Measurements from ENCODE around the gene RAB11FIP3.

Gene RAB11FIP3

DNA sequence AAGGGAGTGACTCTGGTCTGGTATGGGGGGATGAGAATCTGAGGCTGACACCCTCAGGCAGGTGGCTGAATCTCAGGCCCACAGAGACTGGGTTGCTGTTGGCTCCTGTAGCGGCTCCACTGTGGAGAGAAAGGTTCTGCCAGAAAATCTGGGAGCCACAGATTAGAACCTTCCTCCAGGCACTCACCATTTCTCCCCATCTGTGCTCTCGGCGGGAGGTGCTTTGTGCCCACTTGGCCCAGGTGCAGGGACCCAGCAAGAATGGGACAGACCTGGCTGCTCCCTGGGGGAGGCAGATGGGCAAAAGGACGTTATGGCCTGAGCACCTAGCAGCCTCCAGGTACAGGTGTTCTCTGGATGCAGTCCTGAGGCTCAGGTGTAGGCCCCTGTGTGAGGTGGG is 20.1 kb downstream of the RAB11FIP3 start:
- no peak overlapping the region for H3K4me3 ChIP-seq (ENCODE audit: low read depth, low read length)
- DNase-seq (ENCODE audit: low read depth) = no peak
- TF ChIP-seq, protein P1, sequence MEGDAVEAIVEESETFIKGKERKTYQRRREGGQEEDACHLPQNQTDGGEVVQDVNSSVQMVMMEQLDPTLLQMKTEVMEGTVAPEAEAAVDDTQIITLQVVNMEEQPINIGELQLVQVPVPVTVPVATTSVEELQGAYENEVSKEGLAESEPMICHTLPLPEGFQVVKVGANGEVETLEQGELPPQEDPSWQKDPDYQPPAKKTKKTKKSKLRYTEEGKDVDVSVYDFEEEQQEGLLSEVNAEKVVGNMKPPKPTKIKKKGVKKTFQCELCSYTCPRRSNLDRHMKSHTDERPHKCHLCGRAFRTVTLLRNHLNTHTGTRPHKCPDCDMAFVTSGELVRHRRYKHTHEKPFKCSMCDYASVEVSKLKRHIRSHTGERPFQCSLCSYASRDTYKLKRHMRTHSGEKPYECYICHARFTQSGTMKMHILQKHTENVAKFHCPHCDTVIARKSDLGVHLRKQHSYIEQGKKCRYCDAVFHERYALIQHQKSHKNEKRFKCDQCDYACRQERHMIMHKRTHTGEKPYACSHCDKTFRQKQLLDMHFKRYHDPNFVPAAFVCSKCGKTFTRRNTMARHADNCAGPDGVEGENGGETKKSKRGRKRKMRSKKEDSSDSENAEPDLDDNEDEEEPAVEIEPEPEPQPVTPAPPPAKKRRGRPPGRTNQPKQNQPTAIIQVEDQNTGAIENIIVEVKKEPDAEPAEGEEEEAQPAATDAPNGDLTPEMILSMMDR (IDR thresholded peaks at IDR 0.05; ENCODE audit: control insufficient read depth, extremely low read depth, insufficient read depth) = no peak

DNA sequence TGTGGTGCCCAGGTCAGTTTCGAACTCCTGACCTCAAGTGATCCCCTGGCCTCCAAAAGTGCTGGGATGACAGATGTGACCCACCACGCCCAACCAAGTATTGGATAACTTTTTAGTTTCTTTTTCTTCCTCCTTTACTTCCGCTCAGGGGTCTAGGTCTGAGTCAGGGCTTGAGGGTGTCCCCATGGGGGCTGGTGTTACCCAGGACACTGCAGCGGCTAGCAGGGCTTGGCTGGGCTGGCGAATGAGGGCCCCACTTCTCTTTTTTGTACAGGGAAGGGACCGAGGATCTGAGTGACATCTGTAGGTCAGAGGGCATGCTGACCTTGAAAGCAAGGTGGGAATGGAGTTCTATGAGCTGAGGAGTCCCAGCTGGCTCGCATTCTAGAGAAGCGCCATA is 24.9 kb downstream of the RAB11FIP3 start:
- DNase-seq (ENCODE audit: low read depth) = no peak

DNA sequence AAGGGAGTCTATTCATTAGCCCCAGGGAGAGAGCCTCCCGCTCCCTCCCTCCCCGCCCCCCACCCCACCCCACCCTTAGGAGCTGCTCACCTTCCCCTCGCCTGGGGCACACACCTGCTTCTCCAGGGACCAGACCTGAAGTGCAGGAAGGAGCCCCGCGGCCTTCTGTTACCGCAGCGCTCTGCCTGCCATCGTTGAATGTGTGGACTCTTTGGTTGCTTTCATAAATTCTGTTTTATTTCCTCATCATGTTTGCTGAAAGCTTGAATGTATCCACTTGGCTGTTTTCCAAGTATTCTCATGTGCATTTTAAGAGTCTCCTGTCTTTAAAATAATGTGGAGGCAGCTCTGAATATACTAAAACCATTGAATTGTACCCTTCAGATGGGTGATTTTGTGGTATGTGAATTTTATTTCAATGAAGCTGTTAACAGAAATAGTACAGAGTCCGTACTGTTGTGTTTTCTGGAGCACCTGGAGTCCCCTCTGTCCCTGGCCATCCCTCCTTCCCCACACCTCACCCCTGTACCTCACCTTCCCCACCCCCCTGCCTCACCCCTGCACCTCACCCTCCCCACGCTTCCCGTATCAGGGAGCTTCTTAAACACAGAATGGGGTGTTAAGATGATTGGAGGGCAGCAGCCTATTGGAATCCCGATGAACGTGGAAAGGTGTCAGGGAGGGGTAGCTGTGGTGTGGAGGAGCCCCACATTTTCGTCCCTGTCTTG is 25.5 kb downstream of the RAB11FIP3 start:
- no peak overlapping the region for H3K4me3 ChIP-seq (ENCODE audit: low read depth, low read length)
- TF ChIP-seq, protein P1 (IDR thresholded peaks at IDR 0.05; ENCODE audit: control insufficient read depth, extremely low read depth, insufficient read depth) = no peak
- no peak for DNase-seq (ENCODE audit: low read depth)

More for the DNA sequence above, 24.9 kb downstream of the RAB11FIP3 start:
- no peak overlapping the region for H3K4me3 ChIP-seq (ENCODE audit: low read depth, low read length)
- TF ChIP-seq, protein P1 (IDR thresholded peaks at IDR 0.05; ENCODE audit: control insufficient read depth, extremely low read depth, insufficient read depth) = no peak

DNA sequence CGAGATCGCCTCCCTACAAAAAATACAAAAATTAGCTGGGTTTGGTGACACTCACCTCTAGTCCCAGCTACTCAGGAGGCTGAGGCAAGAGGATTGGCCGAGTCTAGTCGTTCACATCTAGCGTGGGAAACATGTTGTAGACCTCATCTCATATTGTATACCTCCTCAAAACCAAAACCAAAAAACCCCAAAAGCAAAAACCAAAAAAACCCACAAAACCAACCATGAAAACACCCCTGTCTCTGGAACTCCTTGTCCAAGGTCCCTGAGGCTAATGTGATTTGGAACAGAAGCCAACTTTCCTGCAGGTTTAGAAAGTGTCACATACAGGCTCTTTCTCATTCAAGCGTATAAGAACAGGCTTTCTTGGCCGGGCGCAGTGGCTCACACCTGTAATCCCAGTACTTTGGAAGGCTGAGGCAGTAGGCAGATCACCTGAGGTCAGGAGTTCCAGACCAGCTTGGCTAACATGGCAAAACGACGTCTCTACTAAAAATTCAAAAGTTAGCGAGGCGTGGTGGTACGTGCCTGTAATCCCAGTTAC is 29.0 kb downstream of the RAB11FIP3 start:
- H3K4me3 ChIP-seq (ENCODE audit: low read depth, low read length) = no peak overlapping the region
- no peak for DNase-seq (ENCODE audit: low read depth)
- TF ChIP-seq, protein P1 (IDR thresholded peaks at IDR 0.05; ENCODE audit: control insufficient read depth, extremely low read depth, insufficient read depth) = no peak

DNA sequence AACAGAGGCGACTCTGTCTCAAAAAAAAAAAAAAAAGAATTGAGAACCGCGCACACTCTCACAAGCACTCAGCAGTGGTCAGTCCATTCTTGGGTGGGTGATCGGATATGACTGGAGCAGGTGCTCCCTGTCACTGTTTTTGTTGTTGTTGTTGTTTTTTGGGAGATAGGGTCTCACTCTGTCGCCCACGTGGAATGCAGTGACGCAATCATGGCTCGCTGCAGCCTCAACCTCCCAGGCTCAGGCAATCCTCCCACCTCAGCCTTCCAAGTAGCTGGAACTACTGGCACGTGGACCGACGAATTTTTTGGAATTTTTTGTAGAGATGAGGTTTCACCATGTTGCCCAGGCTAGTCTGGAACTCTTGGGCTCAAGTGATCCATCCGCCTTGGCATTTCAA is 30.0 kb downstream of the RAB11FIP3 start:
- no peak overlapping the region for H3K4me3 ChIP-seq (ENCODE audit: low read depth, low read length)
- no peak for DNase-seq (ENCODE audit: low read depth)
- TF ChIP-seq, protein P1 (IDR thresholded peaks at IDR 0.05; ENCODE audit: control insufficient read depth, extremely low read depth, insufficient read depth) = no peak

DNA sequence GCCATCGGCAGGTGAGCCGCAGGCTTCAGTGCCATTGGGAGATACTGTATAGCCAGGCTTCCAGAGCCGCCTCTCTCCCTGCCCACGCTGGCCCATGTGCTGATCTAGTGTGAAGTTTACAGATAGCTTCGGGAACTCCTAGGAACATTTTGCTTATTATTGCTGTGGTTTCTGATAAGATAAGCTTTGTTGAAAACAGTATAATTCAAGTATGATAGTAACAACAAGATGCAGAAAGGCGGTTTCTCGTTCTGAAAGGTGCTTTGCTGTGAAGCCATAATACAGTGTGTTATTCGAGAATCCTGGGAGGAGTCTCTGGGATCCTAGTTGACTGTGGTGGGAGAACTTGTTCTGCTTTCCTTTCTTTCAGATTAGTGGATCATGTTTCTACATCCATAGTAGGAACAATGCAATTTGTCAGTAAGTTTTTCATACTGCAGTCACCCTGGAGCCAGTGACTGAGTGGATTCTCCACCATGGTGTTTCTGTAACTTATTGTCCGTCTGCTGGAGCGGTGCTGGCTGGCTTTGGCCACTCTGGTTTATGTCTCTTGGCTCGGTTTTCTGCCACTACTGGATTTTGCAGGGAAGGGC is 31.5 kb downstream of the RAB11FIP3 start:
- DNase-seq (ENCODE audit: low read depth) = no peak
- H3K4me3 ChIP-seq (ENCODE audit: low read depth, low read length) = no peak overlapping the region; the same call in 1 of the 2 replicates
- TF ChIP-seq, protein P1 (IDR thresholded peaks at IDR 0.05; ENCODE audit: control insufficient read depth, extremely low read depth, insufficient read depth) = no peak

Data from LNCaP clone FGC (cell line).